Measurements from ENCODE around the gene SAP30. TPM values are rescaled to one million over a fixed set of nuclear protein-coding genes. Genes with fewer than 3 reads are reported as not detected.

Gene SAP30
- total RNA-seq, 1 donor from 2014 or later: 24.1 TPM

DNA sequence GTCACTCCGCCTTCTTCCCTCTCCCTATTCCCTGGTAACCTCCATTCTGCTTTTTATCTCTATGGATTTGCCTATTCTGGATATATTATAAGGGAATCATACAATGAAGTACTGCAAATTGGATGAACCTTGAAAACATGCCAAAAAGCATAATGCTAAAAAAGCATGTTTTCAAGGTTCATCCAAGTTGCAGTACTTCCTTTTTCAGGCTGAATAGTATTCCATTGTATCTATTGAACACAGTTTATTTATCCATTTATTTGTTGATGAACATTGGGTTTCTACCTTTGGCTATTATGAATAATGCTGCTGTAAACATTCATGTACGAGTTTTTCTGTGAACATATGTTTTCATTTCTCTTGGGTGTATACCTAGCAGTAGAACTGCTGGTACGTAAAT is 9.2 kb downstream of the SAP30 start:
- no peaks in the 10 kb centered on the region for H3K4me1 Mint-ChIP-seq (ENCODE audit: low read depth, unreplicated experiment)
- no peak overlapping the region for H3K4me3 Mint-ChIP-seq (ENCODE audit: unreplicated experiment)
- no peaks in the 10 kb centered on the region for H3K27me3 Mint-ChIP-seq (ENCODE audit: unreplicated experiment)
- no peaks in the 10 kb centered on the region for H3K36me3 Mint-ChIP-seq (ENCODE audit: unreplicated experiment)
- H3K27ac Mint-ChIP-seq (ENCODE audit: unreplicated experiment): no peak overlapping the region
- DNase-seq: no peak
- H3K9me3 Mint-ChIP-seq (ENCODE audit: unreplicated experiment): no peaks in the 10 kb centered on the region
- no peak for TF ChIP-seq CTCF (IDR thresholded peaks at IDR 0.05; ENCODE audit: partially characterized antibody, unreplicated experiment)

- DNase-seq: no peak
- Mint-ChIP-seq H3K27ac (ENCODE audit: unreplicated experiment) (no peak overlapping the region), H3K27me3 (ENCODE audit: unreplicated experiment) (no peaks in the 10 kb centered on the region), H3K9me3 (ENCODE audit: unreplicated experiment) (no peaks in the 10 kb centered on the region), H3K4me1 (ENCODE audit: low read depth, unreplicated experiment) (no peaks in the 10 kb centered on the region), H3K36me3 (ENCODE audit: unreplicated experiment) (no peaks in the 10 kb centered on the region), H3K4me3 (ENCODE audit: unreplicated experiment) (no peak overlapping the region)
- no peak for TF ChIP-seq CTCF (IDR thresholded peaks at IDR 0.05; ENCODE audit: partially characterized antibody, unreplicated experiment)
Observed at GRCh38 chr4:173380987-173381386, 10.2 kb downstream of the SAP30 start.

- Mint-ChIP-seq H3K4me1 (ENCODE audit: low read depth, unreplicated experiment) (no peaks in the 10 kb centered on the region), H3K36me3 (ENCODE audit: unreplicated experiment) (no peaks in the 10 kb centered on the region), H3K9me3 (ENCODE audit: unreplicated experiment) (no peaks in the 10 kb centered on the region), H3K27ac (ENCODE audit: unreplicated experiment) (no peak overlapping the region), H3K27me3 (ENCODE audit: unreplicated experiment) (no peaks in the 10 kb centered on the region), H3K4me3 (ENCODE audit: unreplicated experiment) (no peak overlapping the region)
- TF ChIP-seq CTCF (IDR thresholded peaks at IDR 0.05; ENCODE audit: partially characterized antibody, unreplicated experiment): no peak
- DNase-seq: no peak
Observed at GRCh38 chr4:173381610-173382009, 10.9 kb downstream of the SAP30 start.

GRCh38 chr4:173382349-173382748 is 11.6 kb downstream of the SAP30 start:
- no peaks in the 10 kb centered on the region for H3K27me3 Mint-ChIP-seq (ENCODE audit: unreplicated experiment)

GRCh38 chr4:173386751-173387150 is 16.0 kb downstream of the SAP30 start:
- H3K4me3 Mint-ChIP-seq (ENCODE audit: unreplicated experiment): no peak overlapping the region
- no peaks in the 10 kb centered on the region for H3K4me1 Mint-ChIP-seq (ENCODE audit: low read depth, unreplicated experiment)
- no peak for DNase-seq
- no peaks in the 10 kb centered on the region for H3K36me3 Mint-ChIP-seq (ENCODE audit: unreplicated experiment)
- no peaks in the 10 kb centered on the region for H3K9me3 Mint-ChIP-seq (ENCODE audit: unreplicated experiment)
- no peaks in the 10 kb centered on the region for H3K27me3 Mint-ChIP-seq (ENCODE audit: unreplicated experiment)
- no peak overlapping the region for H3K27ac Mint-ChIP-seq (ENCODE audit: unreplicated experiment)
- TF ChIP-seq CTCF (IDR thresholded peaks at IDR 0.05; ENCODE audit: partially characterized antibody, unreplicated experiment): no peak

More at GRCh38 chr4:173382349-173382748, 11.6 kb downstream of the SAP30 start:
- no peak overlapping the region for H3K4me3 Mint-ChIP-seq (ENCODE audit: unreplicated experiment)
- TF ChIP-seq CTCF (IDR thresholded peaks at IDR 0.05; ENCODE audit: partially characterized antibody, unreplicated experiment): no peak
- no peaks in the 10 kb centered on the region for H3K36me3 Mint-ChIP-seq (ENCODE audit: unreplicated experiment)
- H3K4me1 Mint-ChIP-seq (ENCODE audit: low read depth, unreplicated experiment): no peaks in the 10 kb centered on the region
- DNase-seq: no peak
- no peak overlapping the region for H3K27ac Mint-ChIP-seq (ENCODE audit: unreplicated experiment)
- no peaks in the 10 kb centered on the region for H3K9me3 Mint-ChIP-seq (ENCODE audit: unreplicated experiment)
